ENCODE measurements around the gene CDC42EP5. TPM values are rescaled to one million over a fixed set of nuclear protein-coding genes. Genes with fewer than 3 reads are reported as not detected.

CDC42EP5 gene
- total RNA-seq, 1 experiment from 2014 or later: 9.5 TPM

Other genes starting within 250 kb of the CDC42EP5 start
- gene LILRA6, start 230.5 kb downstream of the CDC42EP5 start, total RNA-seq (2014; rRNA removed; shearing (Covaris generic)): not detected in 2 replicates
- not detected in 2 replicates for gene LILRB5, start 216.0 kb downstream of the CDC42EP5 start, total RNA-seq (2014; rRNA removed; shearing (Covaris generic))
- not detected in 2 replicates for gene LILRB2, start 192.2 kb downstream of the CDC42EP5 start, total RNA-seq (2014; rRNA removed; shearing (Covaris generic))
- gene LILRA5, start 160.1 kb downstream of the CDC42EP5 start, total RNA-seq (2014; rRNA removed; shearing (Covaris generic)): not detected in 2 replicates
- not detected in 2 replicates for gene LILRA4, start 134.1 kb downstream of the CDC42EP5 start, total RNA-seq (2014; rRNA removed; shearing (Covaris generic))
- gene LAIR1, start 108.4 kb downstream of the CDC42EP5 start, total RNA-seq (2014; rRNA removed; shearing (Covaris generic)): not detected in 2 replicates
- gene TTYH1, start 57.8 kb downstream of the CDC42EP5 start, total RNA-seq (2014; rRNA removed; shearing (Covaris generic)): 1.3 TPM in 1 of 2 replicates, not detected in the other
- gene LENG8, start 24.1 kb downstream of the CDC42EP5 start, total RNA-seq (2014; rRNA removed; shearing (Covaris generic)): 5.1 and 9.0 TPM in 2 replicates
- gene LENG9, start 9.5 kb downstream of the CDC42EP5 start, total RNA-seq (2014; rRNA removed; shearing (Covaris generic)): 2.1 and 3.9 TPM in 2 replicates
- gene LAIR2, start 29.5 kb upstream of the CDC42EP5 start, total RNA-seq (2014; rRNA removed; shearing (Covaris generic)): not detected in 2 replicates
- gene LILRA2, start 100.5 kb upstream of the CDC42EP5 start, total RNA-seq (2014; rRNA removed; shearing (Covaris generic)): not detected in 2 replicates
- gene LILRA1, start 120.3 kb upstream of the CDC42EP5 start, total RNA-seq (2014; rRNA removed; shearing (Covaris generic)): not detected in 2 replicates
- gene LILRB1, start 157.2 kb upstream of the CDC42EP5 start, total RNA-seq (2014; rRNA removed; shearing (Covaris generic)): not detected in 2 replicates
- 0.69 and 2.3 TPM in 2 replicates for gene LILRB4, start 189.7 kb upstream of the CDC42EP5 start, total RNA-seq (2014; rRNA removed; shearing (Covaris generic))

Measured in Daoy (cell line).